ENCODE data around the gene CERS6.
"Not testable (repeated sequence)": the region's sequence is repeated elsewhere in the genome, so short reads cannot be mapped to it uniquely, and the experiment has no call there.

Gene CERS6

DNA sequence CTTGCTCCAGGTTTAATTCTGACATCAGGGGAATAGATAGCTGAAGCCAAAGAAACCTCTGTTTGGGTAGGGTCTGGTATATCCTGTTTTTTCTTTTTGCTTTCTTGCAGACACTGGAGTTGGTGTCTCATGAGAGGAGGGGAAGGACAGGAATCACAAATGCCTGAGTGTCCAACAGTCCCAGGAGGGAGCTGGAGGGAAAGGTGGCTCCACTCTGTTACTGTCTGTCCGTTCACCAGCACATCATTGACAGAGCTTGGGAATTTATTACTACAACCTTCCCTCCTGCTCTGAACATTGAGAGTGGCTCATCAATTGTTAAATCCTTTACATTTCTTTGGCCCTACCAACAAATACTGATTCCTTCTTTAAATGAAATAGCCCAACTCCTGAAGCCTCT lies 194.1 kb downstream of the CERS6 start:
- no peak for DNase-seq

DNA sequence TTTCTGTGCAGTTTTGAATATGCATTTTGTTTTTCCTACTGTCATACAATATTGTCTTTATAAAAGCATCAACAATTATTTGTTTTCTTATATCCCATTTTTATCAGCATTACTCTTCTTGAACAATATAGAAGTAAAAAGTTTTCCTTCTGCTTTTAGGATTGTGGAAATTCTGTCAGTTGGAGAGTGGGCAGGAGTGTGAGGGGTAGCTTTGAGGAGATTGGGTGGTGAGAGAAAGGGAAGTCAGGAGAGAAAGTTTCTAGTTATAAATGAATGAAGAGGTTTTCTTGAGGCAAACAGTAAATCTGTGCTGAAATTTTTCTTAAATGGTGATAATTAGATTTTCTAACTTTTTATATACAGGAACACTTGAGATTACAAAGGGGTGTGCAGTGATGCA lies 194.7 kb downstream of the CERS6 start:
- no peak for DNase-seq

DNA sequence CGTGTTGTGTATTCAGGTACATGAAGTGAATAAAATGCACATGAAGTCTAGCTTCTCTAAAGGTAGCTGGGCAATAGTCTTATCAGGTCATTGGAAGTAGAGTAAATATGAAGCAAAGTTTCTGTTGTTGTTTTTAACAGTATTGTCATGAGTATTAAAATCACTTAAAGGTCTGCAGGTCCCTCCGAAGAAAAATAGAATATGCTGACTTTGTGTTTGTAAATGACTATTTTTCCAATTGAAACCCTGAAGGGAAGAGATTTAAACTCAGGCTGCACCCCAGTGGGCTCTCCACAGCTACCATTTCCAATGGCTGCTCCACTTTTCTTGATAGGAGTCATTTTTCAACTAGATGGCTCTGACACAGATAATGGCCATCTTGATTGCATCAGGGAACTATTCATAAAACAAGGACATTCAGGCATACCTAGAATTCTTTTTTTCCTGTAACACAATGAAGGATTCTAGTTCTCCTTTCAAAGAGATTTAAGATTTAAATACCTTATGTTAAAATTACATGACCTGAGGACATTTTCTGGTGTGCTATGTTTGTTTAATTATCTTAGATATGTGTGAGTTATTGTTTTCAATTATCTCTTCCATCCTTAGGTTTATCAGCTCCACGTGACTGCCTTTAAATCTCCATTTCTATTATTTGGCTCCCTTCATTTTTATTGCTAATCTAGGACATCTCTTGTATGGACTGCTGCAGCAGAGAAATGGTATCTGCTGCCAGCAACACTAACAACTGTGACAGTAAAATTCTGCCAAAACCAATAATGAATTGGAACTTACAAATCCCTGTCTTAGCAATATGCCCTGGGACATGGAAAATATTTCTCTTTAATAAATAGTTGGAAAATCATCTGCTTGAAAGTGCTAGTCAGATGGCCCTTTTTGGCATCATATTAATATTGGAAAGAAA lies 197.2 kb downstream of the CERS6 start:
- DNase-seq = no peak

DNA sequence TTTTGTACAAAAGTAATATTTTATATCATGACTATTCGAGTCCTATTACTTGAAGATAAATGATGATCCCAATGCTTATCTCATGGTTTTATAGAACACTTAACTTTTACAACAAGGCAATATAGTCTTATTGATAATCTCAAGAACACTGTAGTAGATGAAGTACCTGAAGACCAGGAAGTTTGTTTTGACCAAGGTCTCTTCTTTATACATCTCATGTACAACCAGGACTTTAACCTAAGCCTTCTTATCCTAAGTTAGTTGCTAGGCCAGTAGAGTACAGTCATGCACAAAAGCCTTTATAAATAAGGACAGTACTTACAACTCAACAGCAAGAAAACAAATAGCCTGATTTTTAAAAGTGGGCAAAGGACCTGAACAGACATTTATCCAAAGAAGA lies 198.6 kb downstream of the CERS6 start:
- DNase-seq = no peak

DNA sequence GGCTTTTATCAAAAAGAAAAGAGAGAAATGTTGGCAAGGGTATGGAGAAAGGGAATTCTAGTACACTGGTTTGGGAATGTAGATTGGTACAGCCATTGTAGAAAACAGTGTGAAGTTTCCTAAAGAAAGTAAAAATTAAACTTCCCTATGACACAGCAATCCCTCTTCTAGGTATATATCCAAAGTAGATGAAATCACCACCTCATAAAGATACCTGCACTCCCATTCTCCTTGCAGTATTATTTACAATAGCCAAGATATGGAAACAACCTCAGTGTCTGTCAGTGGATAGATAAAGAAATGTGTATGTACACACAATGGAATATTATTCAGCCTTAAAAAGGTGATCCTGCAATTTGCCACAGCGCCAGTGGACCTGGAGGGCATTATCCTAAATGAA lies 199.1 kb downstream of the CERS6 start:
- DNase-seq = no peak

DNA sequence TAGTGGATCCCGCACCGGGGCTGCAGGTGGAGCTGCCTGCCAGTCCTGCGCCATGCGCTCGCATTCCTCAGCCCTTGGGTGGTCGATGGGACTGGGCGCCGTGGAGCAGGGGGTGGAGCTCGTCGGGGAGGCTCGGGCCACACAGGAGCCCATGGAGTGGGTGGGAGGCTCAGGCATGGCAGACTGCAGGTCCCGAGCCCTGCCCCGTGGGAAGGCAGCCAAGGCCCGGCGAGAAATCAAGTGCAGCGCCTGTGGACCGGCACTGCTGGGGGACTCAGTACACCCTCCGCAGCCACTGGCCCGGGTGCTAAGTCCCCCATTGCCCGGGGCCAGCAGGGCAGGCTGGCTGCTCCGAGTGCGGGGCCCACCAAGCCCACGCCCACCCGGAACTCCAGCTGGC lies 201.3 kb downstream of the CERS6 start:
- DNase-seq = not testable (repeated sequence)

DNA sequence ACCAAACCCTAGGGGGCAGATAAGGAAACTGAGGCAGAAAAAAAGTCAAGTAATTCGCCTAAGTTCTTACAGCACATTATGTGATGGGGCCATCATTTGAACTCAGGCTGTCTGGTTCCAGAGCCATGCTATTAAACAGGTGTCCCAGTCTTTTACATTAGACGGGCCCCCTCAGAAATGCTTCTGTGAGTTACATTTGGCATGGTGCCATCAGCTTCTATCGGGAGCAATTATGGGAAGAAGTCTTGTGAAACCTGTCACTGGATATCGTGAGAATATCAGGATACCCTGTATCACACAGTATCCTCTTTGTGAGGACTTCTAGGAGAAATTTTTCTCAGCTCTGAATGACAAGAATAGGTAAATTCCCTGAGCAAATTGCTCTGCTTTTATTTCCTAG lies 202.6 kb downstream of the CERS6 start:
- no peak for DNase-seq

DNA sequence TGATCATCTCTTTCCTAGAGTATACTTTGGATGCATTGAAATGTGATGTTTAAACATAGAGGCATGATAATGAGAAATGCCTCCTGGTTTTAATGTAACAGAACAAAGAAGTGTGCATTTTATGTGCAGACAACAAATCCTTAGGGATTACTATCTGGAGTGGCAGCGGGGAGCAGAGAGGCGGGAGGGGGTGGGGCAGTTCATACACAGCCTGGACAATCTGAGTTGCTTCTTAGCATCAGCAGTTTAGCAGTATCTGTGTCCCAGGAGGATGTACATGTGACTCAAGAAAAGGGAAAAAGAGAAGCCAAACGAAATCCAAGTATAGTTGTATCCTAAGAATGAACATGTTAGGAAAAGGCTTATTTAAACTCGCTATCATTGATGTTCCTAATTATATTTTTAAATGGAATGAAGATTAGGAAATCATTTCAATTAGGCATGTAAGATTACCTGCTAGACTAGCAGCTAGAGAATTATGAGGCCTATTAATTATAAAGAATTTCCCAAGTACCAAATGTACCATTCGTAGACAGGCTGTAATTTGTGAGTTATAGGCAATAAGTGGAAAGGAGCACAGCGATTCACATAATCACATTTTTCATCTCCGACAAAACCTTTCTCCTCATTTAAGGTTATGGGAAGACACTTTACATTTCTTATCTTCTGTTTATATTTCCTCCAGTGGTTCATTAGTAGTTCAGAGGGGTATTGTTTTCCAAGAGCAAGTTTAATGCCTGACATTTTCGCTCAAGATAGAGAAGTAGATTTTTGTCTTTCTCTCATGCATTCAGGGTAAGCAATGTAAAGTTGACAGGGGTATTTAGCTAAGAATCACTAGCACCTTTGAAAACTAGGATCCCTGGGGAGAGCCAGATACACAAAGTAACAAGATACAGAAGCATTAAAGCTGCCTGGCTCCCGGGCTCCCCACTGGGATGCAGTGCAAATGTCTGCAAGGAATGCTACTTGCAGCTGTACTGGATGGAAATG lies 205.1 kb downstream of the CERS6 start:
- no peak for DNase-seq

DNA sequence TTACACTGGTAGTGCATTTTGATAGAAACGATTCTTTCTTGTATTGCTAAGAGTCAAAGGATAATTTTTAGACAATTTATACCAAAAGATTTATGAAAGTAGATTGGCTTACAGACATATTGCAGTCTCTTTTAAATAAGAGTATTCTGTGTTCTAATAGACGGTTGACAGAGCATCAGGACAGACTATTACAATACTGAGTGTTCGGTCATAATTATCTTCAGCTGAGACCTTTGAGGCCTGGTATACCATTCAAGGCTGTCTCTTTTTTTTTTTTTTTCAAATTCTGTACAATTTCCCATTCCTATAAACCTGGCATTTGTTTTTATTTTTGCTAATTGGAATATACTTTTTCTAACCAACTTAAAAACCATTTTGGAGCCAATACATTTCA lies 205.8 kb downstream of the CERS6 start:
- no peak for DNase-seq

DNA sequence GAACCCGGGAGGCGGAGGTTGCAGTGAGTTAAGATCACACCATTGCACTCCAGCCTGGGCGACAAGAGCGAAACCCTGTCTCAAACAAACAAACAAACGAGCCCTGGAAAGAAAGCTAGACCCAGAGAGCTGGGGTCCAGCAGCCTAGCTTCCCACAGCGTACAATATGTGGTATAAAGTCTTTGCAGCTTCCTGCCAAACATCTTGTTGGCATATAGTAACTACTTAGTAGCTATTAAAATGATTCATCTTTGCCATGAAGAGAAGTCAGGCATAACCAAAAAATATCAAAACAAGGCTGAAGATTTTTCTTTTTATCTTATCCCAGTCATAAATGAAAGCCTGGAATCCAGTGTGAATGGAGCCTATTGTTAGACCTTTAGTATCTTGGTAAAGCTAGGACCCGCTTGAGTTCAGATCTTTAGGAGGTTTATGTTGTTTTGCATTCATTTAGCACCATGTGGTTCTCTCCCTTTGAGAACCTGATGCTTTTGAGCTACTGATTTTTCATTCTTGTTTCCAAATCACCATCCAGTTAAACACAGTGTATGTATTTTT lies 206.7 kb downstream of the CERS6 start:
- DNase-seq = no peak

DNA sequence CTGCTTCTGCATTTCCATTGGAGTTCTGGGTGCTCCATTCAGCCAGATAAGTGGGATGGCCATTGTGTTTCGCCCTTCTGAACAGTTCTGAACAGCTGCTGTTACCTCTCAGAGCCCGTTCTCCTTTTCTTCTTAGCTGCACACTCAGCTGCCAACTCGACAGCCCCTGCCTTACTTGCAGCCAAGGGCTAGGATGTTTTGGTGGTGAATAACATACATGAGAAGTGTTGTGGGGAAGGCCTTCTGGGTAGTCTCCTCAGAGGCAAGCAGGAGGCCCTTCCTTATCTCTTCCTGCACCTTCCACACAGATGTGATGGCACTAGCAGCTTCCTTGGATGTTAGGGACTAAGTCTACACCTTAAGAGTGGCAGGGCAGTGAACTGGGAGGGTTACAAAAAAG lies 207.9 kb downstream of the CERS6 start:
- no peak for DNase-seq

DNA sequence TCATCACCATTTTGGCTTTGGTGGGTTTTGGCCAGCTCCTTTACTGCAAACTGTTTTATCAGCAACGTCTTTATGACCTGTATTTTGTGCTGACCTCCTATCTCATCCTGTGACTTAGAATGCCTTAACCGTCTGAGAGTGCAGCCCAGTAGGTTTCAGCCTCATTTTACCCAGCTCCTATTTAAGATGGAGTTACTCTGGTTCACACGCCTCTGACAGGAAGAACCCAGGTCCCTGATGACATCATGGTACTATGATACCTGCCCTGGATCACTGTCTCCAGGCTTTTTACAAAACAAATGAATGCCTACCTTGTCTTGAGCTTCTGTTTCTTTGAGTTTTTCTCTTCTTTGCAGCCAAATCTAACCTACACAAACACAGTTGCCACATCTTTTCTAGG lies 208.6 kb downstream of the CERS6 start:
- not testable (repeated sequence) for DNase-seq

DNA sequence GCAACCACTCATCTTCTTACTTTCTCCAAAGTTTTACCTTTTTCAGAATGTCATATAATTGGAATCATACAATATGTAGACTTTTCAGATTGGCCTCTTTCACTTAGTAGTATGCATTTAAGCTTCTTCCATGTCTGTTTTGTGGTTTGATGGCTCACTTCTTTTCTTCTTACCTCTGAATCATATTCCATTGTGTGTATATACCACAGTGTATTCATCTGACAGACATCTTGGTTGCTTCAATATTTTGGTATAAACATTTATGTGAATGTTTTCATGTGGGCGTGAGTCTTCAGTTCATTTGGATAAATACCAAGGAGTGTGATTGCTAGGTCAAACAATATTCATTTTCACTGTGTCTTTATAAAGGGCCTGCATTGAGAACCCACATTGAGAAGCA lies 210.3 kb downstream of the CERS6 start:
- DNase-seq = no peak

DNA sequence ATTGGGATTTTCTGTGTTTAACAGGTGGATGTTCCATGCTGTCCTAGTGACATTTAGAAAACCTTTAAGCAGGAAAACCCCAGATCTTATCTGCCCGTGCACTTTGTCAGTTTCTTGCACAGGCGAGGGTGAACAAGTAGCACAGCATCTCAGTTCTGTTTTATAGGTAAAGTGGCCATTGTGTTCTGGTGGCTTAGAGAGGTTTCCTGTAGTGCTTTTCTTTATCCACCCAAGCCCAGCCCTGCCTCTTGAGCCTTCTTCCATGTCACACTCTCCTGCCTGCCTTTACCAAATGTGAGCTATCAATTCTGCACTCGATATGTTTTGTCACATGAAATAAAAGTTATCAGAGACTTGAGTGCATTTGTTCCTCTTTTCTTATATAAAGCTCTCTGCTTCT lies 211.1 kb downstream of the CERS6 start:
- no peak for DNase-seq

DNA sequence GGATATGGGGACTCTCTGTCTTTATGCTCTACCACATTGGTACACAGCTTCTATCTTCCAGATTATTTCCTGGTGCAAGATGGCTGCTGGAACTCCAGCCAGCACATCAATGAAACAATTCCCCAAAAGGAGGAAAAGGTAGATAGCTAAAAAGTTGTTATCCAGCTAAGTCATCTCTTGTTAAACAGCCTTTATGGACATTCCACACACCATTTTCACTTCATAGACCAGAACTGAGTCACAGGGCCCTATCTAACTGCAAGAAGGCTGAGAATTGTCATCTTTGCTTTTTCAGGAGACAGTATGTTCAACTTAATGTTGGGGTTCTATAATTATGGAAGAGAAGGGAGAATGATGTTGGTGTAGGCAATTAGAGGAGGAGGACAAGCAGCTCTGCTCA lies 213.1 kb downstream of the CERS6 start:
- no peak for DNase-seq

DNA sequence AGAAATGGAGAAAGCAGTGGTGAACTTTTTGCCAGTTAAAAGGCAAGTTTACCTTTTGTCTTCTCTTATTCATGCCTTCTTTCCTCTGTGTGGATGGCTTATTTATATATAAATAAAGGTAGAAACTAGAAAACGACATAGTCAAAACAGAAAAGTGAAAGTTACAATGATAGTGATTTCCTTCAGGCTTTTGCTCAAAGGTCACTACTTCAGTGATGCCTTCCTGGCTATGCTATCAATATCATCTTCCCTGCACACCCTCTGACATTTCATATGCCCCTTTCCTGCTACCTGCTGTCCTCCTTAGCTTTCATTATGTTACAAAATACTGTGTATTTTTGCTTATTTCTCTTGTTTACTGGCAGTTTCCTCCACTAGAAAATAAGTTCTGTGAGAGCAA lies 214.4 kb downstream of the CERS6 start:
- DNase-seq = no peak

DNA sequence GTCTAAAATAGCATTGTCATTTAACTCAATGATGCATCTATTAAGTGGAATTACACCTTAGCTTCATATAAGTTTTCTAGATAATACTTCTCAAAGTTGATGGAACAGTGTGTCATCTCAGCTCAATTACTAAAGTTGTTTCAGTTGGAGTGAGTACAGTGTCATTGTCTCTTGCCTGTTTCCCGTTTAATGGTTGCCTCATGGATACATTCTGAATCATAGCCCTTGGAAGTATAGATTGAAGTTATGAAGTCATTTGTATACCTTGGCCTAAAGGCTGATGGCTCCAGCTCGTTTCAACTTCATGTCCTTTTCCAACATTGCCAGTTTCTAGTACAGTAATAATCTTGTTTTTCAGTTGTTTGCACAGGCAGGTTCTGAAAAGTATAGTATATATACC lies 215.9 kb downstream of the CERS6 start:
- no peak for DNase-seq

DNA sequence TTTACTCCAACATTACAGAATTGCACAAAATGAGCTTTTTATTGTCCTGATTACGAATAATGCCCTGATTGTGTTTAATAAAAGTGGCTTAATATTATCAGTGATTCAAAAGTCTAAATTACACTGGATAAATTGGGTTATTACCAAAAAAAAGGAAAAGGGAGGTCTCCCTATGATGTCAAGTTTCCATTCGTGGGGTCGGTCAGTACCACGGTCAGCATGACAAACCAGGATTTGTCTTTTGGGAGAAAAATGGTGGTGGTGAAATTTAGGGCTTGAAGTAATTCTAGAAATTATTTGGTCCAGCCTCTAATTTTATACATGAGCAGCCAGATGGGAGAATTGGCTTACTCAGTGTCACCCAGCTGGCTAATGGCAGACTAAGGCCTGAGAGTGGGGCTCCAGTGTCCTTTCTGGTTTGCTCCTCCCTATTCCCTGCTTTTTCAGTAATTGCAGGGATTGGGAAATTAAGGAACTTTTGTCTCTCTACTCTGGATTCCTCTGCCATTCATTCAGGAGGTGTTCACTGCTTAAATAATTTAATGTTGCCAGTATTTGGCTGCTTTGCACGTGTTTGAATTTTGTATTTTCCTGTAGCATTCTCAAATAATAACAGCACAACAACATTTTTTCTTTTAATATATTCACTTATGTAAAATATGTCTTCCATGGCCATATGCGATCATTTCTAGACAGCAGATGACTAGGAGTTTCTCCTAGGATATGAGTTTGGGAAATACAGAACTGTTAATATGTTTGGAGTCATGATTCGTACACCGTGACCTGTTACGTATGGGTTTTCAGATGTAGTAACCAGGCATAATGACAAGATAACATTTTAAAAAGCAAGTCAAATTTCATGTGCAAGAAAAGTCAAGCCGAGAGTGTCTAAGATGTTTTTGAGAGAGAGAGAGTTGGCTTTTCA lies 217.5 kb downstream of the CERS6 start:
- DNase-seq = no peak

DNA sequence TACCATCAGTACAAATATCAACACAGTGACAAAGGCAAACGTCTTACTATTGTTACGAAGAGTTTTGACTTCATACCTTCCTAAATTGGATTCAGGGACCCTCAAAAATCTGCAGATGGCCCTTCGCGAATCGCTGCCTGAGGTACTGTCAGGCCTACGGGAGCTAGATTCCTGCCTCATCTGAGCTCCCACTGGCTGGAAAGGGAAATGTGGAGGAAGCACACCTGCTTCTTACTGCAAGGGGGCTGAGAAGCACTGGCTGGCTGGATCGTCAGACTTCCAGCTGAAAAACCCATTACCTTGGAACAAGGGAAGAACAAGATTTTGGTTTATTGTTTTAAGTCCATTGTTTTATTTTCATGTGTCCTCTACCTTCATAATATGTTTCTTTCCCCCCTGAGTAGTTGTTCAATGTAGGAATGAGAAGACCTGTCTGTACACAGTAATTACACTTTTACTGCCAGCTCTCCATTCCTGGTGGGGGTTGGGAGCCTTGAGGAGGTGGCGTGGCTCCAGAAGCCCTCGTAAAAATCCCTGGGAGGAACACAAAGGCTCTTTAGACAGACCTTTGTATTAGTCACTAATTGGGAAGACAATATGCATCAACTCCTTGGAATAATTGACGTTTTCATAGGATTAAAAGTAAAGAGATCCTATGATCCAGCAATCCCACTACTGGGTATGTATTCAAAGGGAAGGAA lies 222.2 kb downstream of the CERS6 start:
- DNase-seq = no peak

DNA sequence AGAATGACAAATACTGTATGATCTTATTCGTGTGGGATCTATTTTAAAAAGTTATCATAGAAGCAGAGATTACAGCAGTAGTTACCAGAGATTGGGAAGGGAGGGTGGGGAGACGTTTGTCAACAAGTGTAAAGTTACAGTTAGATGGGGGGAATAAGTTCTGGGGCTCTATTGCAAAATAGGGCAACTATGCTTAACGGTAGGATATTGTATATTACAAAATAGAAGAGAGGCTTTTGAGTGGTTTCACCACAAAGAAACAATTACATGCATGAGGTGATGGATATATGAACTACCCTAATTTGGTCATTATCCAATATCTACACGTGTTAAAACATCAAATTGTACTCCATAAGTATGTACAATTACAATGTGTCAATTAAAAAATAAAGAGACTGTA lies 223.0 kb downstream of the CERS6 start:
- DNase-seq = no peak

DNA sequence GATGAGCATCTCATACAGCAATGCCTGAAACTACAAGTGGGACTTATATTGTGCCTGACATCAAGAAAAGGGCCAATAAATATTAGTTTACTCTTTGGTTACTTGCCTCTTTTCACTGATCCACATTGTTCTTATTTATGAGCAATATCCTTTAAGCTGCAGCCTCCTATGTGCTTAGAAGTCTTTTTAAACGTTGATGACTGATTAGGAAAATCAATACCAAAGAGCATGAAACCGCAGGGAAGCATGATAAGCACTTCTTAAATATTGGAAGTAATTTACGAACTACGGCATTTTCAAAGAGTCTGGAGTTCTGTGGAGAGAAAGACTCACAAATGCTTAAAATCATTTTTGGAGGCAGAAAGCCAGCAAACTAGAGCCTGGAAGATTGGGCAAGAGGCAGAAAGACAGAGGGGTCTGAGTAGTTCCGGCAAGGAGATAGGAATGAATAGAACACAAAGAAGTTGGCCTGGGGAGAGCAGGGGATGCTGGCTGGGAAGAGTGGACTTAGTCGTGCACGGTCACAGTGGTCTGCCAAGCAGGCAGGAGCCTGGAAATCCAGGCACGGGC lies 223.8 kb downstream of the CERS6 start:
- no peak for DNase-seq
